K562 (cell line): ENCODE results near the gene CD46. TPM values are rescaled to one million over a fixed set of nuclear protein-coding genes. Genes with fewer than 3 reads are reported as not detected.

ENCODE experiments used
- BCLAF1 ChIP-seq, 2 experiments: fragments of 450-650 bp in 1 of 2; IDR thresholded peaks; 2 replicates each; pipeline ENCODE4 v1.6.1; 2011 to 2017; ENCODE audit warnings: low read depth in 2 of 2, antibody characterized with exemption in 1 of 2, borderline replicate concordance in 1 of 2, low read length in 1 of 2, mild to moderate bottlenecking in 1 of 2, mixed read lengths in 1 of 2; ENCODE audit not compliant: control insufficient read depth in 1 of 2
- HMG20B ChIP-seq: fragments of 250-450 bp; sonication (Bioruptor Pico); IDR thresholded peaks from 2 replicates; pipeline ENCODE4 v1.5.0; 2021; ENCODE audit warnings: mild to moderate bottlenecking
- HMGXB4 ChIP-seq: sonication (generic); formaldehyde crosslinking; IDR thresholded peaks from 2 replicates; pipeline ENCODE4 v1.8.1; 2023; ENCODE audit warnings: mild to moderate bottlenecking, missing genetic modification reagents
- KDM4B ChIP-seq, 2 experiments: fragments of 450-650 bp in 1 of 2; sonication (generic) in 1 of 2; IDR thresholded peaks; 2 replicates each; pipeline ENCODE4 v1.6.1; 2016 to 2017; ENCODE audit warnings: borderline replicate concordance in 2 of 2, antibody characterized with exemption in 1 of 2, low read depth in 1 of 2, mild to moderate bottlenecking in 1 of 2
- KLF16 ChIP-seq: IDR thresholded peaks from 2 replicates; pipeline ENCODE4 v1.6.1; 2016; ENCODE audit warnings: antibody characterized with exemption
- MYC ChIP-seq, 2 experiments: fragments of 250-450 bp in 1 of 2; sonication (Bioruptor Pico) in 1 of 2; IDR thresholded peaks; 2 replicates each; pipeline versions ENCODE4 v1.5.1 to v1.6.1; 2012 to 2021; ENCODE audit warnings: low read depth in 2 of 2, borderline replicate concordance in 1 of 2, improper control_type of control experiment in 1 of 2, low read length in 1 of 2, mild to moderate bottlenecking in 1 of 2, moderate library complexity in 1 of 2
- PBX2 ChIP-seq, 2 experiments: IDR thresholded peaks in 1 of 2; conservative IDR thresholded peaks in 1 of 2; 2 replicates each; pipeline ENCODE4 v1.6.1; 2016; ENCODE audit warnings: low read depth in 2 of 2, mild to moderate bottlenecking in 1 of 2, missing compliant biosample characterization in 1 of 2, missing genetic modification characterization in 1 of 2, moderate library complexity in 1 of 2
- TCFL5 ChIP-seq: fragments of 250-450 bp; sonication (Bioruptor Pico); conservative IDR thresholded peaks from 2 replicates; pipeline ENCODE4 v1.6.1; 2021; ENCODE audit warnings: mild to moderate bottlenecking, moderate library complexity, matching md5 sums
- TRIM28 ChIP-seq: fragments of 450-650 bp; IDR thresholded peaks from 2 replicates; pipeline ENCODE4 v1.6.1; 2017
- polyA plus RNA-seq, 8 experiments: library from polyadenylated mRNA; depleted of rRNA in 4 of 8; stranded (reverse) in 5 of 8; unstranded in 3 of 8; fragments of >200 nt; fragmentation: Nextera tagmentation in 2 of 8; fragmentation: Illumina TruSeq in 1 of 8; extraction: Ambion mirVana in 2 of 8; extraction: Trizol in 1 of 8; gene quantifications; 2 replicates each; pipeline versions ENCODE4 v1.2.1 to v1.2.3, GENCODE V29; 2011 to 2014; ENCODE audit warnings: inconsistent platforms in 1 of 8, missing spikeins in 1 of 8
- total RNA-seq, 7 experiments: library from RNA; depleted of rRNA in 6 of 7; stranded (reverse); fragments of >200 nt in 6 of 7; fragmentation: Illumina TruSeq in 2 of 7; extraction: Trizol in 2 of 7; gene quantifications; 2 replicates each; pipeline versions ENCODE4 v1.2.1 to v1.2.3, GENCODE V29; 2011 to 2021; ENCODE audit warnings: low replicate concordance in 1 of 7
- TF ChIP-seq, protein P1 (sequence below): sonication (generic); formaldehyde crosslinking; IDR thresholded peaks from 2 replicates; pipeline ENCODE4 v1.8.0; 2022; ENCODE audit warnings: mild to moderate bottlenecking, missing genetic modification reagents

Gene CD46
- total and polyA plus RNA-seq, 9 of the 15 experiments (the other 6 are each of a cell fraction or from before 2014, with no cell fraction given), result 87.9 to 374 (median 156) TPM

DNA sequence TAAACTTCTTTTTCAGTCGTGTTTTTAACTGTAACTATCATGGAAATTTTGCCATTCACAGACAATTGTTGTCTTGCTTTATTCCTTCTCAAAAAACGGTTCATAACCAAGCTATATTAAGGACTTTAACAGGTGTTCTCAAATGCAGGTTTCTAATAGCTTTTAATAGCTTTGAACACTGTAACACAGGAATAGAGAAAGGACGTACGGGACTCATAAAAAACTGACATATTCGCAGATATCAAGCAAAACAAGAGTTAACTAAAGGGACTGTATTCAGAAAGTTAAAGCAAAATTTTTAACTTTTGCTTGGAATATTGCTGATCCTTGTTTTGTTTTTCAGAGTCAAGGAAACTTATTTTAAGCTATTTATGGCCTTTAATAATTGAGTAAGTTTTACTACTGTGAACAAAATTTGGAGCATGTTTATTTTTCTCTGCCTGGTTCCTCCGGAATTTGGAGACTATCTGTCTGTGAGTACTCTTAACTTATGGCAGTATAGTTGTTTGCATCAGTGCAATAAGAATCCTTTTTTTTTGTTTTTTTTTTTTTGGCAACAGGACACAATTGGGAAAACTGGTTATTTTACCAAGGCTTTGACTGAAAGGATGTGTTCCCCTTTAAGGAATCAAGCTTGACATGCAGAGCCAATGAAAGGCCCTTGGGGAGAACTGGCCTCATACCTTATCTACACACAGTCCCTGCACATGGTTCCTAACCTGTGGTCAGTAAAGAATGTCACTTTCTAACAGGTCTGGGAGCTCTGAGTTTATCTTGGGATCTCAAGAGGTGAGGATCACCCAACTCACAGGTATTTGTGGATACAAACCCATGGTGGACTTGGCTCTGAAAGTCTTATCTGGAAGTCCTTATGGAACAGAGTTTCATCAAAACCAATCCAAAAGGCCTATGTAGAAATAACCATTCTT, 5.8 kb upstream of the CD46 start (continued):
- TF ChIP-seq KDM4B (IDR thresholded peaks at IDR 0.05; ENCODE audit: borderline replicate concordance in 2 of 2, low read depth in 1 of 2), result no peak; a peak in 1 of 4 replicates
- no peak for TF ChIP-seq HMG20B (CRISPR knock-in tag)
- peak; percentile 90 for TF ChIP-seq MYC (IDR thresholded peaks at IDR 0.05; ENCODE audit: low read depth, low read length)
- TF ChIP-seq MYC (CRISPR knock-in tag; IDR thresholded peaks at IDR 0.05; ENCODE audit: borderline replicate concordance, low read depth), result no peak
- TF ChIP-seq TRIM28, result no peak
- TF ChIP-seq, protein P1, sequence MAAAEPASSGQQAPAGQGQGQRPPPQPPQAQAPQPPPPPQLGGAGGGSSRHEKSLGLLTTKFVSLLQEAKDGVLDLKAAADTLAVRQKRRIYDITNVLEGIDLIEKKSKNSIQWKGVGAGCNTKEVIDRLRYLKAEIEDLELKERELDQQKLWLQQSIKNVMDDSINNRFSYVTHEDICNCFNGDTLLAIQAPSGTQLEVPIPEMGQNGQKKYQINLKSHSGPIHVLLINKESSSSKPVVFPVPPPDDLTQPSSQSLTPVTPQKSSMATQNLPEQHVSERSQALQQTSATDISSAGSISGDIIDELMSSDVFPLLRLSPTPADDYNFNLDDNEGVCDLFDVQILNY (CRISPR knock-in tag), result no peak
- TF ChIP-seq TCFL5, result no peak
- no peak for TF ChIP-seq PBX2 (CRISPR knock-in tag; IDR thresholded peaks at IDR 0.05; ENCODE audit: low read depth)
- TF ChIP-seq PBX2 (tag; conservative IDR thresholded peaks at IDR 0.05; ENCODE audit: low read depth), result no peak
- TF ChIP-seq BCLAF1 (IDR thresholded peaks at IDR 0.05; ENCODE audit: borderline replicate concordance in 1 of 2, control insufficient read depth in 1 of 2, low read depth in 2 of 2, low read length in 1 of 2), result no peak
- 0 out of 2 replicates have a peak, but pooled peaks have one; percentile 31 for TF ChIP-seq KLF16
- TF ChIP-seq HMGXB4, result no peak
